Activated CD8-positive, alpha-beta memory T cell treated with anti-CD3 and anti-CD28 coated beads for 36 hours (primary cell): Measurements from ENCODE around the gene GNB3. TPM values are rescaled to one million over a fixed set of nuclear protein-coding genes. Genes with fewer than 3 reads are reported as not detected.

Experiments used
- CTCF ChIA-PET: fragments of 350-600 bp; sonication (Branson Sonifier 250); formaldehyde crosslinking; loops from one replicate; lab custom pipeline; 2021; ENCODE audit warnings: antibody characterized with exemption; lab: Charles Lee
- POLR2A ChIA-PET: fragments of 350-600 bp; sonication (Branson Sonifier 250); formaldehyde crosslinking; loops from one replicate; lab custom pipeline; 2021; ENCODE audit warnings: antibody characterized with exemption; lab: Charles Lee
- total RNA-seq, 2 experiments: library from RNA; stranded (reverse); gene quantifications; one replicate each; pipeline ENCODE4 v1.2.3, GENCODE V29; 2021

Gene GNB3
- under 1 TPM; 0.32 to 0.63 TPM for total RNA-seq

- ChIA-PET POLR2A (no interaction called here), CTCF (interaction anchor here (1.6 kb wide), 1 partner anchor 16 kb away, joined by 4 read pairs; no protein-coding TSS in a partner anchor)
Measured at GRCh38 chr12:6840761-6841515, at the start of gene GNB3. Gene GNB3, plus strand, starts transcription at chr12:6840925. Its CDS starts 363 bp downstream, at chr12:6841288.

GRCh38 chr12:6791931-6792520 lies 48.7 kb upstream of the GNB3 start:
- CTCF ChIA-PET, result interaction anchor here (1.0 to 2.2 kb wide), 4 partner anchors 33 to 47 kb away, joined by 3 to 11 read pairs (median 3); partner anchors contain the start of gene MLF2
- POLR2A ChIA-PET, result interaction anchor here (1.2 kb wide), 1 partner anchor 103 kb away, joined by 3 read pairs; no protein-coding TSS in a partner anchor

- CTCF ChIA-PET, result interaction anchor here (1.0 to 2.2 kb wide), 6 partner anchors 18 to 47 kb away, joined by 3 to 11 read pairs (median 3); partner anchors contain the start of gene MLF2
Measured at GRCh38 chr12:6792522-6793201, 48.1 kb upstream of the GNB3 start.

GRCh38 chr12:6795088-6795487 lies 45.6 kb upstream of the GNB3 start:
- POLR2A ChIA-PET, result no interaction called here
- CTCF ChIA-PET, result interaction anchor here (0.6 to 1.4 kb wide), 5 partner anchors 10 to 204 kb away, joined by 3 to 4 read pairs (median 3); no protein-coding TSS in a partner anchor

More at GRCh38 chr12:6792522-6793201, 48.1 kb upstream of the GNB3 start:
- POLR2A ChIA-PET, result interaction anchor here (1.2 kb wide), 1 partner anchor 104 kb away, joined by 3 read pairs; no protein-coding TSS in a partner anchor

- ChIA-PET CTCF (interaction anchor here (0.9 to 1.4 kb wide), 3 partner anchors 8 to 43 kb away, joined by 3 to 5 read pairs (median 4); no protein-coding TSS in a partner anchor), POLR2A (no interaction called here)
Measured at GRCh38 chr12:6796576-6796975, 44.1 kb upstream of the GNB3 start.

- POLR2A ChIA-PET, result no interaction called here
Measured at GRCh38 chr12:6799147-6799546, 41.6 kb upstream of the GNB3 start.

GRCh38 chr12:6807170-6807569 lies 33.6 kb upstream of the GNB3 start:
- POLR2A ChIA-PET, result no interaction called here
- CTCF ChIA-PET, result interaction anchor here (1.3 kb wide), 1 partner anchor 14 kb away, joined by 3 read pairs; no protein-coding TSS in a partner anchor

More at GRCh38 chr12:6799147-6799546, 41.6 kb upstream of the GNB3 start:
- CTCF ChIA-PET, result no interaction called here

- ChIA-PET CTCF (interaction anchor here (1.2 to 1.5 kb wide), 2 partner anchors 14 to 42 kb away, joined by 5 read pairs; partner anchors contain the start of gene PTMS), POLR2A (no interaction called here)
Measured at GRCh38 chr12:6809056-6809455, 31.7 kb upstream of the GNB3 start.

- CTCF ChIA-PET, result interaction anchor here (0.5 to 1.0 kb wide), 5 partner anchors 9 to 44 kb away, joined by 3 to 6 read pairs (median 3); no protein-coding TSS in a partner anchor
- POLR2A ChIA-PET, result no interaction called here
Measured at GRCh38 chr12:6810758-6811157, 30.0 kb upstream of the GNB3 start.

GRCh38 chr12:6813363-6813762 lies 27.4 kb upstream of the GNB3 start:
- POLR2A ChIA-PET, result no interaction called here

GRCh38 chr12:6816598-6816997 lies 24.1 kb upstream of the GNB3 start:
- ChIA-PET POLR2A (no interaction called here), CTCF (no interaction called here)

More at GRCh38 chr12:6813363-6813762, 27.4 kb upstream of the GNB3 start:
- CTCF ChIA-PET, result interaction anchor here (0.9 to 3.5 kb wide), 3 partner anchors 13 to 121 kb away, joined by 3 to 13 read pairs (median 4); no protein-coding TSS in a partner anchor

GRCh38 chr12:6817098-6817497 lies 23.6 kb upstream of the GNB3 start:
- ChIA-PET POLR2A (no interaction called here), CTCF (no interaction called here)

GRCh38 chr12:6817662-6818157 lies 23.0 kb upstream of the GNB3 start:
- CTCF ChIA-PET, result no interaction called here
- POLR2A ChIA-PET, result no interaction called here

GRCh38 chr12:6818222-6818621 lies 22.5 kb upstream of the GNB3 start:
- ChIA-PET CTCF (interaction anchor here (1.1 kb wide), 1 partner anchor 51 kb away, joined by 3 read pairs; no protein-coding TSS in a partner anchor), POLR2A (no interaction called here)

GRCh38 chr12:6818645-6819044 lies 22.1 kb upstream of the GNB3 start:
- CTCF ChIA-PET, result interaction anchor here (1.1 kb wide), 1 partner anchor 52 kb away, joined by 3 read pairs; no protein-coding TSS in a partner anchor
- POLR2A ChIA-PET, result no interaction called here

- ChIA-PET POLR2A (no interaction called here), CTCF (interaction anchor here (0.6 to 1.3 kb wide), 3 partner anchors 35 to 289 kb away, joined by 3 read pairs; no protein-coding TSS in a partner anchor)
Measured at GRCh38 chr12:6819106-6820030, 21.4 kb upstream of the GNB3 start.

- CTCF ChIA-PET, result interaction anchor here (0.6 to 9.6 kb wide), 3 partner anchors 36 to 289 kb away, joined by 3 to 91 read pairs (median 3); partner anchors contain the start of gene MLF2
- POLR2A ChIA-PET, result no interaction called here
Measured at GRCh38 chr12:6820166-6820565, 20.6 kb upstream of the GNB3 start.
